HG02943 (cell line): Measurements from ENCODE around the gene RAPGEF5.

ENCODE experiments used
- ATAC-seq: cut with Tn5 transposase; IDR thresholded peaks from one replicate; pipeline ENCODE4 v1.9.1; 2021; ENCODE audit warnings: mild to moderate bottlenecking, low read depth, moderate library complexity; ENCODE audit not compliant: unreplicated experiment

The RAPGEF5 gene

DNA sequence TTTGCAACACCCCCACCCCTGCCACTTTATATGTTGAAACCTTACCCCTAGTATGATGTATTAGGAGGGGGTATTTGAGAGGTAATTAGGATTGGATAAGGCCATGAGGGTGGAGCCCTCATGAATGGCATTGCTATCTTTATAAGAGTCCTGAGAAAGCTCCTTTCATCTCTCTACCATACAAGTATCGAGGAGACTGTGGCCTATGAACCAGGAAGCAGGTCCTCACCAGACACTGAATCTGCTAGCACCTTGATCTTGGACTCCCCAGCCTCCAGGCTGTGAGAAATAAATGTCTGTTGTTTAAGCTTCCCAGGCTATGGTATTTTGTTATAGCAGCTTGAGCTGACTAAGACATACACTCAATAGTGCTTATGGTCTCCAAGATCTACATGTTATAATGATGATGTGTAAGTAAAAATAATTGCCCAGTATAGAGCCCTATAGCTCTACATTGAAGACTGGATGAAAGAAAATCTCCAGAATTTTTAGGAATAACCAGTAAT is 188.8 kb downstream of the RAPGEF5 start:
- no peak for ATAC-seq

DNA sequence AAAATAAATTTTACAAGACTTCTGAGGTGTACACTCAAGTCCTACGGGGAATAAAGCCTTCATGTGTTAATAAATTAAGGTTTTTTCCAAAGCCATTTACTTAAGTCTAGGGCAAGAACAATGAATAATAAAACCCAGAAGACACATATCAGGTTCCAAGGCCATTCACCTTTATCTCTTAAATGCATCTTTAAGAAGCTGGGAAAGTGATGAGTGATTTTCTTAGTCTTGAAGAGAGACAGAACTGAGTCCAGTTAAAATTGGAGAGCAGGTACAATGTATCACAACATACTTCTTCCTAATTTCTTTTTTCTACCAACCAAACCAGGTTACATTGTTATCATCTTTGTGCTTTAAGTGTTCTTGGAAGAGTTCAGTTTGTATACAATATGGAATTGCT is 189.5 kb downstream of the RAPGEF5 start:
- ATAC-seq = no peak

DNA sequence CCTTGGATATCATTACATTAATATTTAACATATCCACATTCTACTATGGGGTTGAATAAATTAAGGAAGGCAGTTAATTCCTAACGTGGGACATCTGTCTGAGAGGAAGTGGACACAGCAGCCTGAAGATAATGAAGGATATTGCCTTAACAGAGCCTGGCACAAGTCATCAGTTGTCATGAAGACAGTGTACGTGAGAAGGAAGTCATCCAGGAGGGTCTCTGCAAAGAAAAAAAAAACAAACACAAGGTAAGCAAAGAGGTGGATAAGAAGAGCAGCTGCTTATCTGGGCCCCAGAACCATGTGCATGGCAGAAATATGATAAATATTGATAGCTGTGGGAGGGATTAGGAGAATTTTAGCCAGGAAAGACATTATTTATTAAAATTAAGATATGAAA is 190.0 kb downstream of the RAPGEF5 start:
- ATAC-seq = no peak

DNA sequence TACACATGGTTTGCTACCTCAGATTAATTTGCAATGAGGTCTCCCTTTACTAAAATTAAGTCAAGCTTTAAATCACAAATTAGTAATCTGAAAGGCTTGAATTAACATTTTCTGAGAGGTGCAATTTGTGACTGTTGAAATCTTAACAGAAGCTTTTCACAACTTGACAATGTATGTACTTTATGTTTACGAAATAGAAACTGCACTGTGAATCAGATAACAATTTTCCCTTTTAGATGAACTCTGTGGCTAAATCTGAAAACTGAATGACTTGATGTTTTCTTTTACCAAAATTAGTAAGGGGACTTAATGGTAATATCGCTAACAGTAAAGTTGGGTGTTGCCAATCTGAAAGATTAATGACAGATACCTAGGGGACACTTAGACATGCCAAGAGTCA is 197.6 kb downstream of the RAPGEF5 start:
- no peak for ATAC-seq

DNA sequence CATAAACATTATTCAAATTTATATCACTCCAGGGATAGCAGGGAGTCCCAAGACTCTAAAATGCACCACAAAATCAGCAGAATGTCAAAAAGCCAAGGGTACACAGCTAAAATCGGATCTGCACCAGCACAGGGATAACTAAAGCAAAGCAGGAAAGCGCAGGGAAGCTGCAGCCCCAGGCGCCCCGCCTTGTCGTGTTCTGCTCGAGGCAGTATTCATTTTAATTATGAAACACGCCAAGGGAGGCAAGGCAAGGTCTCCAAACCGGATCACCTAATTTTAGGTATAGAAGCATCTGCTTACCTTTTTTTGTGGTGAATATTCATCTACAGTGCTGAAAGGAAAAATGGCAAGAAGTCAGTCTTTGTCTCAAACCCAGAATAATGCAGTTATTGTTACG is 199.4 kb downstream of the RAPGEF5 start:
- ATAC-seq = no peak

DNA sequence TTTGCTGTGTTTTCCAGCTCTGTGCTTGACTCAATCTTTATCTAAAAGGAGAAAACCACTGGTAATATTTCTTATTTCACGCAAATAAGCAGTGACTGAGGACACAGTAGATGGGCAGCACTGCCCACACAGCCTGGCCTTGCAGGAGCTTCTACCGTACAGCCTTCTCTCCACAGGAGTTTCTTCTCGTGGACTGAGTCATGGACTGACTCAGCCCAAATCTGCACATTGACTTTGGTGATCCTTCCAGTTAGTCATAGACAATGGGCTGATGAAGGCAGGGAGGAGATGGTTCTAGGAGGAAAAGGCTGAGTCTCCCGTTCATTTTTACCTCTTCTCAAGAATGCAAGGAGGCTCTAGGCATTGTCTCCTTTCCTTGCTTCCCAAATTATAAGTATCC is 200.7 kb downstream of the RAPGEF5 start:
- no peak for ATAC-seq

DNA sequence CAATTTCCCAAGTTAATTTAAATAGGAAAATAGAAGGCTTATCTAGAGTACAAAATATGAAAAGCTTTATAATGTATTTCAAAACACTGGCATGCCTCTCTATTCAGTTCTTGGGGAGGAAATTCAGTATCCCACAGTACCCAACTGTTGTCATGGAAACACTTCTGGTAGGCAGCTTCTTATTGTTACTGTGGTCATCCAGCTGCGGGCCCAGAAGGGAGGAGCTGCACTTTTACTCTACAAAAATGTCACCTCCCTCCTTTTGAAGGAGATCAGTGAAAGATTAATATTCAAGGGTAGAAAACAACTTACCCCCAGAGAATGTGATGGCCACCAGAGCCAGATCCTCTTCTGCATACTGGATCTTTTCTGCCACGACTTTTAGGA is 202.8 kb downstream of the RAPGEF5 start:
- ATAC-seq = no peak

DNA sequence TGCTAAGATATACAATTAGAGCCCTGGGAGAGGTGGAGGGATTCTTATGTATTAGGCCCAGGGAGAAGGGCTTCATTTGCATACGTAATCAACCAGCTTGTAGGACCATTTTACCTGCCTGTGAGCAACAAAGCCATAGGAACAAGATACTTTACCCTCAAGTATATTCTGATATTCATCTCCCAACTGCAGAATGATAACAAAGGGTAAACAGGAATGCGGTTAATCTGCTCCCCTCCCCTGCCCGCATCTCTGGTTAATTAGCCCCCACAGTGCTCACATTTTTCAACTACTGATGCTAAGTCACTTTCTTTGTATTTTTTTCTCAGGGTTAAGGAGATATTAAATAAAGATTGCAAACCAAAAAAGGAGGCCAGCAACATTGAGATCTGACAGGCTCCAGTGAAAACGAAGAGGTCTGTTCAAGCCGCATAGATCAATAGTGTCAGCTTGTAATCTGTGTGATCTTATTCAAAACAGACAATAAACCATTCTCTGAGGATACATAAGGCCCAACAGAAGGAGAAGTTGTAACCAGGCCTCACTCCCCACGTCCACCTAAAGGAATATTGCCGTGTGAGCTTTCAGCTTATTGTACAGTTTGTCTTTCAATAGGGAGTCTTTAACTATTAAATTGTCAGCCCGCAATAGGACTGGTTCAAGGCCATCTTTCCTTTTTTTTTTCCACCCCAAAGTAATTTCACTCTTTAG is 203.4 kb downstream of the RAPGEF5 start:
- no peak for ATAC-seq

DNA sequence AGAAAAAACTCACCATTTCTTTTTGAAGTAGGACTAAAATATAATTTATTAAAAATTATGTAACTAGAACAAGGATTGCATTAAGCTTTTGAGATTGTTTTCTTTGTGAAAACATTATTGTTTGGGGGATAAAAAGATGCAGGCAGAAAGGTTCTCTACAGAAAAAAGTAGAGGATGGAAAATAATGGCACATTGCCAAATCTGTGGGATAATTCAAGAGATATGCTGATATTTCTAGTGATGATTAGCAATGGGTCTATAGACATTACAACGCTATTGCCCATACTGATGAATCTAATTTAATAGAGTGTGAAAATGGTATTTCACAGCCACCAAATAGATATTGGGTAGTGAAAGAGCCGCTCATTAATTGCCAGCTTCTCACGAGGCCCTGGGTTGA is 204.3 kb downstream of the RAPGEF5 start:
- no peak for ATAC-seq

DNA sequence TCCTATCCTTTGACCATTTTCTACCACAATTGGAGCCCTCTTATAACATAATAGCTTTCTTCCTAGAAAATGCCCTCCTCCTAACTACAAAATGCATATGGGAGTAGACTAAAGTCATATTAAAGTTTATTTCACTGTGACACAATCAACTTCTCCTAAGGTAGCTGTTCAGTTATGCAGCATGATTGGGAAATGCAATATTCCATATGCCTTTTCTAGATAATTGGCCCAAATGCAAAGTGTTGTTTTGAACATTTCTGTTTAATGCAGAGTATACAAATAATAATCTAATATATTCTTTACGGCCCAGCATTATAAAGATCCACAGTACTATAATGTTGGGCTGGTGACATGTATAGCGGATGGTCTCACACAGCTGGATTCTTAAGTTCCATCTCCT is 205.1 kb downstream of the RAPGEF5 start:
- ATAC-seq = no peak

DNA sequence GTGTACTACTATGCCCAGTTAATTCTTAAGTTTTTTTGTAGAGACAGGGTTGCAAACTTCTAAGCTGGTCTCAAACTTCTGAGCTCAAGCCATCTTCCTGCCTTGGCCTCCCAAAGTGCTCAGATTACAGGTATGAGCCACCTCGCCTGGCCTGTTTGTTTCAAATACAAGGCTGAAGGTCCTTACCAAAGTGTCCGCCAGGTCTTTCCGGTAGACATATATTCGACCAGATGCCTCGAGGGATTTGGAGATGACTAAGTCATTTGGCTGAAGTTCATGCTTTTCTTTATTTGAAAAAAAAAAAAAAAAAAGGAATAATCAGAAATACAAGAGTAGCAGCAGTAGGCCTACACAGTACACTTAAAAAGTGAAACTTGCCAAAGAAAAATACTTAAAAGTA is 206.7 kb downstream of the RAPGEF5 start:
- no peak for ATAC-seq

DNA sequence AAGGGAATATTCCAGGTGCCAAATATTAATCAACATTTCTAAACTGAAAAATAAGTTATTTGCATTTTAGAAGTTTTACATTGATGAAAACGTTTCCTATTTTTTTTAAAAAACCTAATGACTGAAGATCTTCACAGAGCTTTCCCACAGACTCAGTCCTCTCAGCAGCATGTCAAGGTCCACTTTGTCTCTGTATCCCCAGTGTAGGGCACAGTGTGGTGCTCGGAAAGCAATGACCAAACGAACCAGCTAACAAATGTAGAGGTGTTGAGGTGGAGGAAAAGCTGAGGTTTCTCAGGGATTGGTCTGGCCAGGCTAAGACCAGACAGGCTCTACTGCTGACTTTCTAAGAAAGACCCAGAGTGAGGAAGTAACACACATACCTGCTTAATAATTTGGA is 209.1 kb downstream of the RAPGEF5 start:
- no peak for ATAC-seq

DNA sequence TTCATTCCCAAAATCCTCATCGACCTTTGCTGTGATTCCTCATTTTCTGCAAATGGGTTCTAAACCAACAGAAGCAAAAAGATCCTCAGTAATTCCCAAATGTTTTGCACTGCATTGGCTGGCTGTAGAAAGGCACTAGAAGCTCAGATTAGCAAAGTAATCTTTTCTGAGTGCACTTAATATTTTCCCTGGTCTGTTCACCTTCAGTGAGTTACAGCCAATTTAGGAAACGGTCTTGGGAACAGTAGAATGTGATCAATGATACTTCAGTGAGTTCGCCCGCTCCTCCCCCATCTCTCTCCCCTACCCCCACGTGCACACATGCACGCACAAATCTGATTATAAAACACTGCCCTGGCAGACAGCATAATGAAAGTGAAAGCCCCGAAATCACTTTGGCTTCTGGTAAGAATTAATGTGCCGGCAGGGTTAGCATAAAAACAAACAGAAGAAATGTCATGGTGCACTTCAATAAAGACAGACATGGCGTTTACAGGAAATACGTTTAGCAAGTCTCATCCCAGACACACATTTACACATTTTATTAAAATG is 209.9 kb downstream of the RAPGEF5 start:
- no peak for ATAC-seq

DNA sequence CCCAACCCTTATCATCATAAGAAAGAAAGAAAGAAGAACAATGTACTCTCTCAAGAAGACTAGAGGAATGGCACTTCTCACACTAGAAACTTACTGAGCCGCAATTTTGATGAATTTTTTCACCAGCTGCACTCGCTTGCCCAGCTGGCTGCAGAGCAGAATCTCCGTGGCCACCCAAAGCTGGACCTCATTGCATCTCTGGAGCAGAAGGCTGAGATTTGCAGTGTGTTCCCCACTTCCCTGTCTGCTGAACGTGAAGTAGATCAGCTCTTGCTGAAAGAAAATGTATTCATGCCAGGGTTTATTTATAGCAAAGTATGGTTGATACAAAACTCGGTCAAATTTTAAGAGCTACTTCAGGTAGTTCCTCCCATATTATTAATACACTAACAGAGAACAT is 212.0 kb downstream of the RAPGEF5 start:
- no peak for ATAC-seq

DNA sequence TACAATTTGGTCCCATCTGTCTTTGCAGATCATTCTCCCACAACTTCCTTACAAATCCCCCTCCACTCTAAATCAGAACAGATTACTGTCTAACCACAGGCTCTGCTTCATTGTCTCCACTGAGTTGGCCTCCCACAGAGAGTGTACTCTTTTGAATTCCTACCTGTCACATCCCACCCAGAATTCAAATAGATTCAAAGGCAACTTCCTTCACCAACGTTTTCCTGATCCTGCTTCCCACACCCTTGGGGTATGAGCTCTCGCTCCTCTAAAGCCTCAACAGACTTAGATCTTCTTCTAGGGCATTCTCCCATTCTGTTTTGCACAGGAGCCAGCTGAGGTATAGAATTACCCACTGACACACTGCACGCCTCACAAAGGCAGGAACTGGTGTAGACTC is 213.5 kb downstream of the RAPGEF5 start:
- ATAC-seq = no peak

DNA sequence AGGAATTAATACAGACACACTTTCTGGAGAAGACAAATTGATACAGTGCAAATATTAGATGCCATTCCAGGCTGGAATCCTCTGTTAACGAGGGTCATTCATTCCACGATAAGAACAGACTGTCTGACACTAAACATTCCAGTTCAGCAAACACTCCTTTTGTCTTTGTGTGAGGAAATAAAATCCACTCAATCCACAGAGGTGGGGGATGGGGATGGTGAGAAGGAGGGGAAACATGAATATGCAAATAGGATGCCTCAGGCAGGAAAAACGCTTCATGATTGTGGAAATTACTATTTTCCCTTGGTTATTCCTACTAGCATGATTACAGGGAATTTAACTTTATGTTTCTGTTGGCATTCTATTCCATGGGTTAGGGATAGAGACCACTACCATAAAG is 214.4 kb downstream of the RAPGEF5 start:
- no peak for ATAC-seq

DNA sequence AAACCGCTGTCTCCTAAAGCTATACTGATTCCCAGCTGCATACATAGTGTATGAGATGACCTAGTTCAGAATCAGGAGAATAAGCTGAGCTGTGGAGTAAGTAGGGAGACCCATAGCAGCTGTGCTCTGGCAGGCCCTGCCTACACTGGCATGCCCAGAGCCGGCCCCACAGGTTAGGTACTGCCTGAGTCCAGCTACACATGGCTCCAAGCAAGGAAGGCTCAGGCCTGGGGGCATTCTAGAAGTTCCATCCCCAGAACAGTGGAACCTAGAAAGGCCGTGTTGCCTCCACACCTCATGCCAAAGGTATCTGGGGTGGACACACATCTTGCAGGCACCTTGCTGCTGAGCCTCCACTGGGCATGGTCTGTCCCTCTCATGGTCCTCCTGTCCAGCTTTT is 215.6 kb downstream of the RAPGEF5 start:
- no peak for ATAC-seq

DNA sequence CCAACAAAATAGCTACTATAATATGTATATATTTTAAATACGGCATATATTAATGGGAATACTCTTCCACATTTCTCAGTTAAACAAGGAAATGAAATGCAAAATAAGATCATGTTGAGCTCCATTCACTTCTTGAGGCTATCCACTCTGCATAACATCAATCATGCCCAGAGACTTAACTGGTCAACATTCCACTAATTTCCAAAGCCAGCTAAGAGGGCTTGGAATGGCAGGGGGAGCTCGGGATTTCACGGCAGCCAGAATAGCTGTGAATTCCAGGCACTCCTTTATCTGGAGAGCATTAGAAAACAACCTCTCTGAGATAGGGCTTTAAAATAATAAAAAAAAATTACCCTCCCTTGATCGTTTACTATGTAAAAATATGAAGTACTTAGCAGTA is 216.4 kb downstream of the RAPGEF5 start:
- no peak for ATAC-seq

DNA sequence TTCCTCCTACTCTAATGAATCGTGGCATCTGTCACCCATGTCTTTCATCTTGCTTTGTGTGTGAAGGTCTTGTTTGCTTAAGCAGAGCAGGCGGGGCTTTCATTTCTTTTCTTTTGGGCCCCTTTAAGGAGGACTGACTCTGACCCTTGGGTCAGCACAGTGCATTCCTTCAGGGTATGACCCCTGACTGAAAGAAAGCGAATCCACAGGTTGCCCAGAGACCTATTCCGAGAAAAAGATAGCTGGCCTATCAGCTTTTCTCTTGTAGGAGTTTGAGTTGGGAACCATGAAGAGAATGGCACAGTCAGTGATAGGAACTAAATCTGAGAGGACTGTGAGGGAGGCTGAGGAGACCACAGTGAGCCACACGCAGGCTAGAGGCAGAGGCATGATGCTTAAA is 218.1 kb downstream of the RAPGEF5 start:
- ATAC-seq = no peak

DNA sequence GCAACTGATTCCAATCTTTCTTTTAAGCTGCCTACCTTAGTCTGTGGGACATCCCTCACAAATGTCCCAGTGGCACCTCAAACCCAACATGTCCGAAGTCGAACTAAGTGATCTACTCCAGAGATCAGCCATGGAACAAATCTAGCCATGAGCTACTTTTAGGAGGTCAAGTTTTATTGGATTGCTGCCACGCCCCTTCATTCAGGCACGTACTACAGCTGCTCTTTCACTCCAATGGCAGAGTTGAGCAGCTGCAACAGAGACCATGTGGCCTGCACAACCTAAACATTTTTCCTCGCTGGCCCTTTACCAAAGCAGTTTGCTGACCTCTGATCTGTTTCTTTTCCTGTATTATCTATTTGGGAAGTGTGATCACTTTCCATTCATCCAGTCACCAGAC is 218.8 kb downstream of the RAPGEF5 start:
- ATAC-seq = no peak

DNA sequence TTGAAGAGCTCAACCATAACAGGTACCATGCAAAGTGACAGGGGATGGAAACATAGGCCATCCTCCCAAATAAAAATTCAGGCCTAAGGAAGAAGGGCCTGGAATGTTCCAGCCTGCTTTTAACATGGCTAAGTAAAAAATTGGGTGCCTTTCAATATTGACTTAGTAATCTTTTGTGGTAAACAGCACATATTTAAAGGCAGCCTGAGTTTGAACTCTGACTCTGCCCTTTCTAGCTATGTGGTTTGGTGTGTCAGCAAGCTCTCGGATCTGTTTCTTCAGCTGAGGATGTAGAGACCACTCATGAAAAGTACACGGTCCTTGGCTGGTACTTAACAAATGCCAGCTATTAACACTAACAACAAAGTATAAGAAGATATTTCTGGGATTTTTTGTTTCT is 219.5 kb downstream of the RAPGEF5 start:
- ATAC-seq = no peak

DNA sequence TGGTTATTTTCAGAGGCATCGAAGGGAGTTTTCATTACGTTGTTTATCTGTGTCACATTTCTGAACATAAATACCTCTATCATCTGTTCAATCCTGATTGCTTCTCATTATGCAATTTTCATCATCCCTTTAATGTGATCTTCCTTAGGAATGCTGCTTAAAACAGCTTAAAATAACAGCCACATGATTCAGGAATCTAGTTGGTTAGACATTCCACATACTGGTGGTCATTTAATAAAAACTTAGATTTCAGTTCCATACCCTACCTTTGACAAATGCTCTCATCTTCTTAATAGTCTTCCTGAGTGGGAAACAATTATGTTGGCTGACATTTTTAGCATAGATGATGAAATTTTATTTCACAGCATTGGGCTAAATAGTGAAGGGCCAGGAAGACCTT is 219.9 kb downstream of the RAPGEF5 start:
- no peak for ATAC-seq
